CD14-positive monocyte (primary cell): ENCODE results near the gene OR2T27. TPM values are rescaled to one million over a fixed set of nuclear protein-coding genes. Genes with fewer than 3 reads are reported as not detected.
A peak's percentile ranks its signal among the peaks of the same experiment; 100 is the strongest.
"Not testable (repeated sequence)": the region's sequence is repeated elsewhere in the genome, so short reads cannot be mapped to it uniquely, and the experiment has no call there.

Experiments used
- DNase-seq, 3 donors: peaks; one replicate each; pipeline ENCODE4 v3.0.0-alpha.2; 2011 to 2022
- H2AFZ ChIP-seq: 2 replicates; pipeline ENCODE4 v1.6.0; 2012; ENCODE audit warnings: mild to moderate bottlenecking, low read depth, low read length, inconsistent platforms; ENCODE audit not compliant: insufficient read depth, poor library complexity, severe bottlenecking
- H3K27ac ChIP-seq, 2 donors: 1 replicate in 1 of 2; 2 replicates in 1 of 2; pipeline ENCODE4 v1.5.1; 2012 to 2013; ENCODE audit warnings: low read length in 2 of 2, control low read depth in 1 of 2, inconsistent platforms in 1 of 2, low read depth in 1 of 2, mild to moderate bottlenecking in 1 of 2
- H3K27me3 ChIP-seq, 2 donors: one replicate each; pipeline versions ENCODE4 v1.6.0 to v1.6.1; 2011 to 2013; ENCODE audit warnings: low read length in 2 of 2; ENCODE audit not compliant: control insufficient read depth in 2 of 2, insufficient read depth in 2 of 2
- H3K36me3 ChIP-seq, 2 donors: replicated peaks in 1 of 2; 1 replicate in 1 of 2; 2 replicates in 1 of 2; pipeline versions ENCODE4 v1.5.1 to v1.6.1; 2012 to 2013; ENCODE audit warnings: low read length in 2 of 2, control low read depth in 1 of 2, inconsistent platforms in 1 of 2, mild to moderate bottlenecking in 1 of 2; ENCODE audit not compliant: insufficient read depth in 2 of 2, control insufficient read depth in 1 of 2
- H3K4me1 ChIP-seq, 2 donors: 1 replicate in 1 of 2; 2 replicates in 1 of 2; pipeline versions ENCODE4 v1.5.1 to v1.6.1; 2012 to 2013; ENCODE audit warnings: low read length in 2 of 2, control low read depth in 1 of 2, inconsistent platforms in 1 of 2, mild to moderate bottlenecking in 1 of 2, moderate library complexity in 1 of 2; ENCODE audit not compliant: insufficient read depth in 2 of 2, control insufficient read depth in 1 of 2
- H3K4me2 ChIP-seq: replicated peaks from 2 replicates; pipeline ENCODE3; 2012; ENCODE audit warnings: low read length, moderate library complexity, mild to moderate bottlenecking; ENCODE audit not compliant: poor library complexity, severe bottlenecking; ENCODE audit errors: extremely low read depth
- H3K4me3 ChIP-seq, 3 experiments: fragments of 200-600 bp in 1 of 3; sonication (generic) in 1 of 3; replicated peaks in 1 of 3; 1 replicate in 2 of 3; 2 replicates in 1 of 3; pipeline ENCODE4 v1.5.1; 2011 to 2013; ENCODE audit warnings: low read length in 3 of 3, mild to moderate bottlenecking in 3 of 3, control low read depth in 2 of 3, low read depth in 2 of 3, inconsistent platforms in 1 of 3, moderate library complexity in 1 of 3
- H3K79me2 ChIP-seq: 2 replicates; pipeline ENCODE4 v1.6.0; 2012; ENCODE audit warnings: mild to moderate bottlenecking, control low read depth, inconsistent platforms, low read length, moderate library complexity; ENCODE audit not compliant: insufficient read depth
- H3K9ac ChIP-seq: 2 replicates; pipeline ENCODE4 v1.6.0; 2017; ENCODE audit warnings: low read length, mild to moderate bottlenecking; ENCODE audit not compliant: insufficient read depth, poor library complexity, severe bottlenecking
- H3K9me3 ChIP-seq, 2 donors: replicated peaks in 1 of 2; 1 replicate in 1 of 2; 2 replicates in 1 of 2; pipeline versions ENCODE4 v1.5.1 to v1.6.1; 2012 to 2013; ENCODE audit warnings: low read length in 2 of 2, control low read depth in 1 of 2; ENCODE audit not compliant: control insufficient read depth in 1 of 2, insufficient read depth in 1 of 2
- H4K20me1 ChIP-seq: 2 replicates; pipeline ENCODE4 v1.6.0; 2012; ENCODE audit warnings: mild to moderate bottlenecking, low read length, control low read depth, moderate library complexity; ENCODE audit not compliant: insufficient read depth
- H3K27ac Mint-ChIP-seq, 7 donors: one replicate each; pipeline ENCODE4 v1.8.0; 2020; ENCODE audit warnings: mild to moderate bottlenecking in 7 of 7, mixed read lengths in 7 of 7, moderate library complexity in 6 of 7, inconsistent platforms in 2 of 7
- H3K27me3 Mint-ChIP-seq, 3 donors: one replicate each; pipeline ENCODE4 v1.8.0; 2021 to 2022; ENCODE audit warnings: low read depth in 3 of 3, mild to moderate bottlenecking in 3 of 3, mixed read lengths in 3 of 3, moderate library complexity in 3 of 3, inconsistent platforms in 1 of 3
- H3K36me3 Mint-ChIP-seq, 2 donors: one replicate each; pipeline ENCODE4 v1.8.0; 2020; ENCODE audit warnings: mixed read lengths in 2 of 2, inconsistent platforms in 1 of 2, mild to moderate bottlenecking in 1 of 2
- H3K4me1 Mint-ChIP-seq: one replicate; pipeline ENCODE4 v1.8.0; 2020; ENCODE audit warnings: mild to moderate bottlenecking, mixed read lengths
- H3K4me3 Mint-ChIP-seq, 2 donors: one replicate each; pipeline ENCODE4 v1.8.0; 2020; ENCODE audit warnings: mild to moderate bottlenecking in 2 of 2, mixed read lengths in 2 of 2, moderate library complexity in 1 of 2
- H3K9me3 Mint-ChIP-seq, 7 donors: one replicate each; pipeline ENCODE4 v1.8.0; 2020 to 2022; ENCODE audit warnings: mixed read lengths in 7 of 7, mild to moderate bottlenecking in 6 of 7, moderate library complexity in 6 of 7, inconsistent platforms in 2 of 7
- WGBS: methylation state at CpG from one replicate; pipeline ENCODE4 v1.1.5; 2013; ENCODE audit warnings: missing lambda C conversion rate; ENCODE audit not compliant: insufficient coverage; 5-methylcytosine and 5-hydroxymethylcytosine counted together
- intact Hi-C, 2 donors: fragments of 100-400 bp; cut with micrococcal nuclease; formaldehyde crosslinking; loops; one replicate each; pipeline versions ENCODE4 v1.15.0 to v1.15.1; 2023
- polyA plus RNA-seq, 3 donors: library from polyadenylated mRNA; depleted of rRNA in 1 of 3; unstranded in 2 of 3; stranded (reverse) in 1 of 3; fragments of 300-500 nt in 2 of 3; fragments of >200 nt in 1 of 3; fragmentation: Illumina TruSeq in 2 of 3; gene quantifications; 1 replicate in 2 of 3; 2 replicates in 1 of 3; pipeline ENCODE4 v1.2.3, GENCODE V29; 2012 to 2021
- TF ChIP-seq, protein P1 (sequence below): fragments of 200-600 bp; IDR thresholded peaks from one replicate; pipeline ENCODE4 v1.8.0; 2022; ENCODE audit warnings: antibody characterized with exemption, mild to moderate bottlenecking

Gene OR2T27
- polyA plus RNA-seq, 3 donors: not detected

DNA sequence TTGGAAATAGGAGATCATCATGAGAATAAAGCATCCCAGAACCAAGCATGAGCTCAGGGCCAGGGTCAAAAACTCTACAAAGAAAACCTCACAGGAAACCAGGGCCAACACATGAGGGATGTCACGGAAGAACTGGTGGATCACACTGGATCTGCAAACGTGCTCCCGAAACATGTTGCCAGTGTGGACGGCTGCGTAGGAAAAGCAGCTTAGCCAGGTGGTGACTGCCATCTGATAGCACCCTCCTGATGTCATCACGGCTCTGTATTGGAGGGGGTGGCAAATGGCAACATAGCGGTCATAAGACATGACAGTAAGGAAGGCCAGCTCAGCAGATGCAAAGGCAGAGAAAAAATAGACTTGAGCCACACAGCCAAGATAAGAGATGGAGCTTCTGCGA is 26.3 kb upstream of the OR2T27 start:
- H3K9me3 Mint-ChIP-seq: peaks cover 0 to 4% (median 2%) of the 10 kb centered on the region in 7 donors
- WGBS: 95% methylated on average over 8 of the region's 8 CpGs

DNA sequence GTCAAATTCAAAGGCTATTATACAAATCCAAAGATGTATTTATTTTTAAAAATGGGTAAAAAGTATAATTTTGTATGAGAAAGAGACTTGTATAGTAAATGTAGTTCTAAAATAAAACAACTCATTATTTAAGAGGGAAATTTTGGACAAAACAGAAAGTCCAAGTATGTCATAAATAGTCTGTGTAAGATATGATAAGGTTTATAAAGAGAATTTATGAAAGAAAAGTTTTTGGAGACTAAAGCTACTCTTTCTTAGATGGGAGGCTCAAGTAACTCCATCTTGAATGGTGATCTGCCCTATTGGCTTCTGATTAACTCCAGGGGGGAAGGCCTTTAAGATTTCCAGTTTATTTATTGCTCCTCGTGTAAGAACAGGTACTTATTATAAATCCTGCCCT is 14.7 kb upstream of the OR2T27 start:
- TF ChIP-seq, protein P1, sequence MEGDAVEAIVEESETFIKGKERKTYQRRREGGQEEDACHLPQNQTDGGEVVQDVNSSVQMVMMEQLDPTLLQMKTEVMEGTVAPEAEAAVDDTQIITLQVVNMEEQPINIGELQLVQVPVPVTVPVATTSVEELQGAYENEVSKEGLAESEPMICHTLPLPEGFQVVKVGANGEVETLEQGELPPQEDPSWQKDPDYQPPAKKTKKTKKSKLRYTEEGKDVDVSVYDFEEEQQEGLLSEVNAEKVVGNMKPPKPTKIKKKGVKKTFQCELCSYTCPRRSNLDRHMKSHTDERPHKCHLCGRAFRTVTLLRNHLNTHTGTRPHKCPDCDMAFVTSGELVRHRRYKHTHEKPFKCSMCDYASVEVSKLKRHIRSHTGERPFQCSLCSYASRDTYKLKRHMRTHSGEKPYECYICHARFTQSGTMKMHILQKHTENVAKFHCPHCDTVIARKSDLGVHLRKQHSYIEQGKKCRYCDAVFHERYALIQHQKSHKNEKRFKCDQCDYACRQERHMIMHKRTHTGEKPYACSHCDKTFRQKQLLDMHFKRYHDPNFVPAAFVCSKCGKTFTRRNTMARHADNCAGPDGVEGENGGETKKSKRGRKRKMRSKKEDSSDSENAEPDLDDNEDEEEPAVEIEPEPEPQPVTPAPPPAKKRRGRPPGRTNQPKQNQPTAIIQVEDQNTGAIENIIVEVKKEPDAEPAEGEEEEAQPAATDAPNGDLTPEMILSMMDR: no peak
- WGBS: no CpG with 5 or more reads among the region's 1 CpG
- Histone ChIP-seq H3K4me1 (no peaks in the 10 kb centered on the region), H2AFZ (no peak overlapping the region), H3K79me2 (no peaks in the 10 kb centered on the region), H3K4me3 (no peak overlapping the region), H4K20me1 (no peaks in the 10 kb centered on the region), H3K4me2 (no peak overlapping the region), H3K27me3 (no peaks in the 10 kb centered on the region), H3K27ac (no peak overlapping the region), H3K9ac (no peak overlapping the region), H3K36me3 (no peaks in the 10 kb centered on the region), H3K9me3 (peaks cover 11 to 20% of the 10 kb centered on the region in 2 donors)
- Mint-ChIP-seq H3K9me3 (peaks cover 7 to 20% (median 14%) of the 10 kb centered on the region in 7 donors), H3K36me3 (no peaks in the 10 kb centered on the region), H3K27ac (no peak overlapping the region), H3K4me1 (no peaks in the 10 kb centered on the region), H3K4me3 (no peak overlapping the region), H3K27me3 (peaks cover 0 to 3% (median 0%) of the 10 kb centered on the region in 3 donors)
- no peak for DNase-seq
- intact Hi-C loops: no loop called here

More for the DNA sequence above, 26.3 kb upstream of the OR2T27 start:
- intact Hi-C loops: no loop called here
- no peaks in the 10 kb centered on the region for H3K79me2 ChIP-seq
- DNase-seq: no peak
- Mint-ChIP-seq H3K4me1 (peaks cover under 1% of the 10 kb centered on the region), H3K4me3 (no peak overlapping the region), H3K27ac (no peak overlapping the region), H3K36me3 (no peaks in the 10 kb centered on the region), H3K27me3 (peaks cover 1 to 5% (median 4%) of the 10 kb centered on the region in 3 donors)
- TF ChIP-seq, protein P1: no peak
- no peaks in the 10 kb centered on the region for H3K9me3 ChIP-seq
- no peak overlapping the region for H3K9ac ChIP-seq
- H3K36me3 ChIP-seq: no peaks in the 10 kb centered on the region
- H3K4me2 ChIP-seq: no peak overlapping the region
- H3K27me3 ChIP-seq: no peaks in the 10 kb centered on the region
- no peak overlapping the region for H2AFZ ChIP-seq
- no peaks in the 10 kb centered on the region for H4K20me1 ChIP-seq
- no peak overlapping the region for H3K4me3 ChIP-seq
- H3K4me1 ChIP-seq: no peaks in the 10 kb centered on the region
- H3K27ac ChIP-seq: no peak overlapping the region

DNA sequence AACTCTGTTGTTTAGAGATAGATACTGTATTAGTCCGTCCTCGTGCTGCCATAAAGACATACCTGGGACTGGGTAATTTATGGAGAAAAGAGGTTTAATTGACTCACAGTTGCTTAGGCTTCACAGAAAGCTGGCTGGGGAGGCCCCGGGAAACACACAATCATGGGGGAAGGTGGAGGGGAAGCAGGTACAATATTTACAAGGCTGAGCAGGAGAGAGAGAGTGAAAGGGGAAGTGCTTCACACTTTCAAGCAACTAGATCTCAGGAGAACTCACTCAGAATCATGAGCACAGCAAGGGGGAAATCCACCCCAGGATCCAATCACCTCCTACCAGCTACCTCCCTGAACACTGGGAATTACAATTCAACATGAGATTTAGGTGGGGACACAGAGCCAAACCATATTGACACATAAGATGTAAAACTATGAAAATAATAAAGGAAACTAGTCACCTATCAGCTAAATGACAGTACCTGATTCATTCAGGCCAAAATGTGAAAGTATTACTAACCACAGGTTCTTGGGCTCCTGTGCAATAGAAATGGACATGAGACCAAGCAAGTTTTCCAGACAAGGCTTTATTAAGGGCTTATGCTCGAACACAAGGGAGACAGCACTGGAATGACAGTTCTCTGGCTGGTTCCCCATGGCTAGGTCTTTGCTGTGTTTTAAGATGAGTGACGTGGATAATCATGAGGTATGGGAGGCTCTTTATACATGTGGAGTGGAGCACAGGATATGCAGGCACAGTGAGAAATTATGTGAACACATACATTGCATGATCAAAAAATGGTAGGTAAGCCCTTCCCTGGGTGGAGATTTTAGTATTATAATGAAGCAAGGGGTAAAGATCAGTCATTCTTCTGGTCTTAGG is 8.4 kb upstream of the OR2T27 start:
- DNase-seq: peak in 1 of 3 donors; percentile 5
- H3K9me3 ChIP-seq, H3K4me3 ChIP-seq, H3K9ac ChIP-seq, H3K9me3 Mint-ChIP-seq, H3K36me3 ChIP-seq, H3K27me3 ChIP-seq, H4K20me1 ChIP-seq, H3K27ac ChIP-seq, intact Hi-C loops, H3K4me1 ChIP-seq, H3K36me3 Mint-ChIP-seq, H3K27ac Mint-ChIP-seq, H2AFZ ChIP-seq, H3K4me1 Mint-ChIP-seq, H3K4me2 ChIP-seq, H3K79me2 ChIP-seq, H3K27me3 Mint-ChIP-seq: not testable (repeated sequence)
- 60% methylated on average over 5 of the region's 5 CpGs for WGBS
- peak overlapping the region in 1 of 2 donors; percentile 36 for H3K4me3 Mint-ChIP-seq
